ENCODE measurements around the gene MROH2B.

The MROH2B gene

GRCh38 chr5:40985501-40985900 is 85.6 kb downstream of the MROH2B start:
- no peak overlapping the region for H3K4me3 ChIP-seq (ENCODE audit: low read depth, low read length)
- no peak for TF ChIP-seq CTCF (IDR thresholded peaks at IDR 0.05; ENCODE audit: low read depth, low read length)

- no peak for TF ChIP-seq CTCF (IDR thresholded peaks at IDR 0.05; ENCODE audit: low read depth, low read length)
- H3K4me3 ChIP-seq (ENCODE audit: low read depth, low read length), result no peak overlapping the region
Measured at GRCh38 chr5:40984884-40985283, 86.3 kb downstream of the MROH2B start.

GRCh38 chr5:40983781-40984180 is 87.4 kb downstream of the MROH2B start:
- TF ChIP-seq CTCF (IDR thresholded peaks at IDR 0.05; ENCODE audit: low read depth, low read length), result no peak
- H3K4me3 ChIP-seq (ENCODE audit: low read depth, low read length), result no peak overlapping the region

GRCh38 chr5:40981420-40981819 is 89.7 kb downstream of the MROH2B start:
- TF ChIP-seq CTCF (IDR thresholded peaks at IDR 0.05; ENCODE audit: low read depth, low read length), result no peak
- H3K4me3 ChIP-seq (ENCODE audit: low read depth, low read length), result no peak overlapping the region

GRCh38 chr5:40976836-40977235 is 94.3 kb downstream of the MROH2B start:
- no peak for TF ChIP-seq CTCF (IDR thresholded peaks at IDR 0.05; ENCODE audit: low read depth, low read length)
- H3K4me3 ChIP-seq (ENCODE audit: low read depth, low read length), result no peak overlapping the region

- no peak for TF ChIP-seq CTCF (IDR thresholded peaks at IDR 0.05; ENCODE audit: low read depth, low read length)
- H3K4me3 ChIP-seq (ENCODE audit: low read depth, low read length), result no peak overlapping the region
Measured at GRCh38 chr5:40976041-40976440, 95.1 kb downstream of the MROH2B start.

- H3K4me3 ChIP-seq (ENCODE audit: low read depth, low read length), result no peak overlapping the region
- TF ChIP-seq CTCF (IDR thresholded peaks at IDR 0.05; ENCODE audit: low read depth, low read length), result no peak
Measured at GRCh38 chr5:40973364-40974004, 97.7 kb downstream of the MROH2B start.

Data from WI38 (cell line).